HepG2 (cell line): Measurements from ENCODE around the gene NYAP2. TPM values are rescaled to one million over a fixed set of nuclear protein-coding genes. Genes with fewer than 3 reads are reported as not detected.

Source experiments
- ATAC-seq: fragments of 200-7000 bp; cut with Tn5 transposase; 3 replicates; pipeline ENCODE4 v1.9.1; 2020; ENCODE audit warnings: mild to moderate bottlenecking, moderate library complexity
- BruUV-seq: library from RNA; stranded (reverse); fragments of 400-500 nt; replicated peaks from 2 replicates; lab custom pipeline; 2021; lab: Mats Ljungman, UMichigan
- CTCF ChIA-PET: fragments of 300-600 bp; formaldehyde crosslinking; extraction: SDS; loops from one replicate; lab custom pipeline; 2021; ENCODE audit warnings: low total read pairs, inconsistent platforms, low intra/inter-chr PET ratio; lab: Yijun Ruan, JAX
- POLR2A ChIA-PET: fragments of 350-600 bp; sonication (Branson Sonifier 250); formaldehyde crosslinking; loops from one replicate; lab custom pipeline; 2020; ENCODE audit warnings: antibody characterized with exemption, inconsistent platforms; lab: Yijun Ruan, JAX
- DNase-seq: peaks from one replicate; pipeline ENCODE4 v3.0.0-alpha.2; 2015; ENCODE audit warnings: low spot score
- FAIRE-seq: peaks from 3 replicates; lab custom pipeline; 2011; peaks lifted over from hg19 to GRCh38; lab: Jason Lieb, UNC
- H2AFZ ChIP-seq: one replicate; pipeline ENCODE4 v1.6.1; 2011; ENCODE audit warnings: low read length, inconsistent platforms
- H3K27ac ChIP-seq: fragments of 300-600 bp; 3 replicates; pipeline ENCODE4 v1.8.0; 2011; ENCODE audit warnings: mixed run types, mild to moderate bottlenecking, mixed read lengths, low read length, inconsistent platforms; ENCODE audit not compliant: insufficient read depth; ENCODE audit errors: extremely low read length
- H3K27me3 ChIP-seq, 2 experiments: fragments of 200-600 bp in 1 of 2; 2 replicates in 1 of 2; 3 replicates in 1 of 2; pipeline versions ENCODE4 v1.6.0 to v1.8.0; 2011; ENCODE audit warnings: low read length in 2 of 2, mild to moderate bottlenecking in 2 of 2, moderate library complexity in 2 of 2, inconsistent platforms in 1 of 2; ENCODE audit not compliant: insufficient read depth in 2 of 2, control insufficient read depth in 1 of 2
- H3K36me3 ChIP-seq, 2 experiments: fragments of 200-600 bp in 1 of 2; replicated peaks in 1 of 2; 2 replicates in 1 of 2; 3 replicates in 1 of 2; pipeline versions ENCODE4 v1.5.1 to v1.8.0; 2011; ENCODE audit warnings: low read length in 2 of 2, inconsistent platforms in 1 of 2; ENCODE audit not compliant: insufficient read depth in 2 of 2, control insufficient read depth in 1 of 2
- H3K4me1 ChIP-seq: 2 replicates; pipeline ENCODE4 v1.5.1; 2012; ENCODE audit warnings: low read length, inconsistent platforms; ENCODE audit not compliant: insufficient read depth
- H3K4me2 ChIP-seq: 2 replicates; pipeline ENCODE4 v1.6.0; 2011; ENCODE audit warnings: low read depth, low read length, inconsistent platforms
- H3K4me3 ChIP-seq, 3 experiments: fragments of 200-600 bp in 1 of 3; sonication (generic), shearing (Covaris generic) in 1 of 3; replicated peaks in 1 of 3; 2 replicates each; pipeline ENCODE4 v1.5.1; 2011 to 2016; ENCODE audit warnings: low read length in 3 of 3, inconsistent platforms in 2 of 3, low read depth in 2 of 3, mild to moderate bottlenecking in 2 of 3, control low read depth in 1 of 3, mixed read lengths in 1 of 3; ENCODE audit not compliant: insufficient read depth in 1 of 3
- H3K79me2 ChIP-seq: one replicate; pipeline ENCODE4 v1.6.1; 2011; ENCODE audit warnings: low read length, inconsistent platforms; ENCODE audit not compliant: insufficient read depth
- H3K9ac ChIP-seq: 2 replicates; pipeline ENCODE4 v1.6.0; 2011; ENCODE audit warnings: mild to moderate bottlenecking, low read depth, low read length, inconsistent platforms; ENCODE audit not compliant: insufficient read depth
- H3K9me3 ChIP-seq: 2 replicates; pipeline ENCODE4 v1.5.1; 2012; ENCODE audit warnings: mild to moderate bottlenecking, low read length
- H4K20me1 ChIP-seq: 2 replicates; pipeline ENCODE4 v1.6.0; 2011; ENCODE audit warnings: inconsistent platforms, mild to moderate bottlenecking, low read length, moderate library complexity; ENCODE audit not compliant: insufficient read depth
- CCAR2 ChIP-seq: fragments of 200-400 bp; formaldehyde crosslinking; optimal IDR thresholded peaks from 2 replicates; pipeline ENCODE3; 2018; ENCODE audit warnings: low read depth, mild to moderate bottlenecking, low read length, moderate library complexity
- GABPA ChIP-seq, 2 experiments: IDR thresholded peaks; 2 replicates each; pipeline ENCODE4 v1.6.1; 2011 to 2016; ENCODE audit warnings: low read depth in 2 of 2, low read length in 1 of 2, missing biosample characterization in 1 of 2, missing genetic modification characterization in 1 of 2
- GLI4 ChIP-seq: sonication (generic); formaldehyde crosslinking; IDR thresholded peaks from 2 replicates; pipeline ENCODE4 v1.5.1; 2020; ENCODE audit warnings: missing genetic modification reagents, mild to moderate bottlenecking, moderate library complexity, borderline replicate concordance
- GZF1 ChIP-seq: sonication (generic); formaldehyde crosslinking; IDR thresholded peaks from 2 replicates; pipeline ENCODE4 v1.5.1; 2020; ENCODE audit warnings: mild to moderate bottlenecking, missing genetic modification reagents
- HINFP ChIP-seq: sonication (generic); formaldehyde crosslinking; IDR thresholded peaks from 2 replicates; pipeline ENCODE4 v1.4.0; 2020; ENCODE audit warnings: low read depth, mild to moderate bottlenecking, missing genetic modification reagents
- HNRNPL ChIP-seq: fragments of 200-400 bp; formaldehyde crosslinking; IDR thresholded peaks from 2 replicates; pipeline ENCODE4 v1.6.1; 2017; ENCODE audit warnings: mild to moderate bottlenecking, low read depth, low read length
- MYPOP ChIP-seq: sonication (generic); formaldehyde crosslinking; IDR thresholded peaks from 2 replicates; pipeline ENCODE4 v1.8.1; 2023; ENCODE audit warnings: mild to moderate bottlenecking, moderate library complexity, missing genetic modification reagents
- PHB2 ChIP-seq: fragments of 450-650 bp; IDR thresholded peaks from 2 replicates; pipeline ENCODE4 v1.6.1; 2018; ENCODE audit not compliant: partially characterized antibody
- PLSCR1 ChIP-seq: sonication (generic); formaldehyde crosslinking; IDR thresholded peaks from 2 replicates; pipeline ENCODE4 v1.5.0; 2020; ENCODE audit warnings: missing genetic modification reagents, mild to moderate bottlenecking, borderline replicate concordance
- REXO4 ChIP-seq: sonication (generic); formaldehyde crosslinking; IDR thresholded peaks from 2 replicates; pipeline ENCODE4 v1.8.0; 2022; ENCODE audit warnings: missing genetic modification reagents, mild to moderate bottlenecking, borderline replicate concordance
- RFX3 ChIP-seq: IDR thresholded peaks from 2 replicates; pipeline ENCODE4 v1.6.1; 2016; ENCODE audit warnings: missing biosample characterization, missing genetic modification reagents
- ZFP91 ChIP-seq: sonication (generic); formaldehyde crosslinking; IDR thresholded peaks from 2 replicates; pipeline ENCODE4 v1.9.0; 2022; ENCODE audit warnings: missing genetic modification reagents, mild to moderate bottlenecking, borderline replicate concordance
- ZNF230 ChIP-seq: sonication (generic); formaldehyde crosslinking; IDR thresholded peaks from 2 replicates; pipeline ENCODE4 v1.4.0; 2020; ENCODE audit warnings: mild to moderate bottlenecking, missing genetic modification reagents
- ZNF331 ChIP-seq: sonication (generic); formaldehyde crosslinking; IDR thresholded peaks from 2 replicates; pipeline ENCODE4 v1.4.0; 2020; ENCODE audit warnings: missing genetic modification reagents
- WGBS: methylation state at CpG from one replicate; pipeline ENCODE4 v1.1.6; 2017; ENCODE audit warnings: low lambda C conversion rate; 5-methylcytosine and 5-hydroxymethylcytosine counted together
- in situ Hi-C: cut with HindIII; loops from 2 replicates; pipeline ENCODE4 v1.10.0; 2017; ENCODE audit warnings: low pct_unique_long_range_greater_than_20kb; ENCODE audit not compliant: extremely low pct_ligation_motif_present
- intact Hi-C: fragments of 100-400 bp; cut with micrococcal nuclease; formaldehyde crosslinking; loops from one replicate; pipeline ENCODE4 v1.10.0; 2022; ENCODE audit not compliant: unreplicated experiment
- polyA plus RNA-seq, 8 experiments: library from polyadenylated mRNA; depleted of rRNA in 3 of 8; stranded (reverse) in 7 of 8; unstranded in 1 of 8; fragments of >200 nt; fragmentation: Illumina TruSeq in 4 of 8; extraction: Trizol in 4 of 8; gene quantifications; 2 replicates each; pipeline versions ENCODE4 v1.2.1 to v1.2.3, GENCODE V29; 2011 to 2016; ENCODE audit warnings: low read depth in 4 of 8, missing spikeins in 1 of 8, mixed read lengths in 1 of 8; ENCODE audit not compliant: insufficient read depth in 1 of 8
- total RNA-seq, 5 experiments: library from RNA; depleted of rRNA; stranded (reverse); fragments of >200 nt; fragmentation: Illumina TruSeq; extraction: Trizol; gene quantifications; 2 replicates each; pipeline ENCODE4 v1.2.3, GENCODE V29; 2016; ENCODE audit warnings: low read depth in 1 of 5

NYAP2 gene
- total and polyA plus RNA-seq, 2 of the 13 experiments (the other 11 are each of a cell fraction or from before 2014, with no cell fraction given): not detected

- Histone ChIP-seq H3K9ac (no peak overlapping the region), H3K4me2 (no peak overlapping the region), H3K9me3 (no peaks in the 10 kb centered on the region), H3K4me1 (no peaks in the 10 kb centered on the region), H4K20me1 (no peaks in the 10 kb centered on the region), H3K27me3 (no peaks in the 10 kb centered on the region), H2AFZ (no peak overlapping the region), H3K79me2 (no peaks in the 10 kb centered on the region), H3K36me3 (no peaks in the 10 kb centered on the region), H3K27ac (no peak overlapping the region), H3K4me3 (no peak overlapping the region)
- WGBS: under 1% methylated on average over 3 of the region's 3 CpGs
- POLR2A ChIA-PET: no interaction called here
- in situ Hi-C loops: no loop called here
- ATAC-seq (no peak), FAIRE-seq (no peak), DNase-seq (no peak)
- TF ChIP-seq CCAR2: no peak
- no peak for TF ChIP-seq HNRNPL
- no peak for TF ChIP-seq ZNF331 (CRISPR knock-in tag)
- TF ChIP-seq PHB2: no peak
- no peak for TF ChIP-seq GLI4
- no peak for TF ChIP-seq REXO4
- no peak for TF ChIP-seq ZNF230 (CRISPR knock-in tag)
- no peak for TF ChIP-seq ZFP91
- no peak for TF ChIP-seq PLSCR1 (CRISPR knock-in tag)
- no peak for TF ChIP-seq GZF1
- TF ChIP-seq MYPOP: no peak
- no peak for TF ChIP-seq HINFP (CRISPR knock-in tag)
- TF ChIP-seq RFX3 (CRISPR knock-in tag): no peak
- no peak for TF ChIP-seq GABPA (IDR thresholded peaks at IDR 0.05; ENCODE audit: low read depth, low read length)
- TF ChIP-seq GABPA (CRISPR knock-in tag; IDR thresholded peaks at IDR 0.05; ENCODE audit: low read depth): no peak
- CTCF ChIA-PET: no interaction called here
- BruUV-seq: no TSS peak
- intact Hi-C loops: no loop called here
Measured at GRCh38 chr2:225416616-225417367, 17.3 kb downstream of the NYAP2 start.
